Ovary (tissue), 3 donors: ENCODE data around the gene COL6A3.

Experiments
- EP300 ChIP-seq: sonication (generic); formaldehyde crosslinking; IDR thresholded peaks from one replicate; pipeline ENCODE4 v1.6.1; 2017; ENCODE audit warnings: antibody characterized with exemption
- POLR2A ChIP-seq: fragments of 450-650 bp; IDR thresholded peaks from one replicate; pipeline ENCODE4 v1.6.1; 2017; ENCODE audit warnings: antibody characterized with exemption, mild to moderate bottlenecking, moderate library complexity
- TF ChIP-seq, protein P1 (sequence below), 3 donors: fragments of 450-650 bp in 2 of 3; fragments of 200-600 bp in 1 of 3; IDR thresholded peaks; one replicate each; pipeline versions ENCODE4 v1.5.1 to v1.8.0; 2016 to 2022; ENCODE audit warnings: antibody characterized with exemption in 3 of 3, mild to moderate bottlenecking in 1 of 3
- donor health status: DM: no; HTN: no; CAD: no.

DNA sequence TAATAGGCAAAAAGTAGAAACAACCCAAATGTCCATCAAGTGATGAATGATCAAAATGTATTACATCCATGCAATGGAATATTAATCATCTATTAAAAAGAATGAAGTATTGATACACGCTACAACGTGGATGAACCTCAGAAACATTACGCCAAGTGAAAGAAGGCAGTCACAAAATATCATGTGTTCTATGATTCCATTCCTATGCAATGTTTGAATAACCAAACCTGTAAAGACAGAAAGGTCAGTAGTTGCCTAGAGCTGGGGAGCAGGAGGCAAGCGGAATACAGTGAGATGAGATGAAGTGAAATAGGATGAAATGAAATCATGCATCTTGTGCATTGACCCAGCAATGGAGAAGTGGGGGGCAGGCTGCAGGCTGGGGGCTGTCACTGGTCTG, 17.9 kb upstream of the COL6A3 start:
- no peak for TF ChIP-seq EP300
- TF ChIP-seq, protein P1, sequence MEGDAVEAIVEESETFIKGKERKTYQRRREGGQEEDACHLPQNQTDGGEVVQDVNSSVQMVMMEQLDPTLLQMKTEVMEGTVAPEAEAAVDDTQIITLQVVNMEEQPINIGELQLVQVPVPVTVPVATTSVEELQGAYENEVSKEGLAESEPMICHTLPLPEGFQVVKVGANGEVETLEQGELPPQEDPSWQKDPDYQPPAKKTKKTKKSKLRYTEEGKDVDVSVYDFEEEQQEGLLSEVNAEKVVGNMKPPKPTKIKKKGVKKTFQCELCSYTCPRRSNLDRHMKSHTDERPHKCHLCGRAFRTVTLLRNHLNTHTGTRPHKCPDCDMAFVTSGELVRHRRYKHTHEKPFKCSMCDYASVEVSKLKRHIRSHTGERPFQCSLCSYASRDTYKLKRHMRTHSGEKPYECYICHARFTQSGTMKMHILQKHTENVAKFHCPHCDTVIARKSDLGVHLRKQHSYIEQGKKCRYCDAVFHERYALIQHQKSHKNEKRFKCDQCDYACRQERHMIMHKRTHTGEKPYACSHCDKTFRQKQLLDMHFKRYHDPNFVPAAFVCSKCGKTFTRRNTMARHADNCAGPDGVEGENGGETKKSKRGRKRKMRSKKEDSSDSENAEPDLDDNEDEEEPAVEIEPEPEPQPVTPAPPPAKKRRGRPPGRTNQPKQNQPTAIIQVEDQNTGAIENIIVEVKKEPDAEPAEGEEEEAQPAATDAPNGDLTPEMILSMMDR (IDR thresholded peaks at IDR 0.05), result no peak
- TF ChIP-seq POLR2A, result no peak
